ENCODE results near the gene CPEB4.
A peak's percentile ranks its signal among the peaks of the same experiment; 100 is the strongest.

CPEB4 gene

DNA sequence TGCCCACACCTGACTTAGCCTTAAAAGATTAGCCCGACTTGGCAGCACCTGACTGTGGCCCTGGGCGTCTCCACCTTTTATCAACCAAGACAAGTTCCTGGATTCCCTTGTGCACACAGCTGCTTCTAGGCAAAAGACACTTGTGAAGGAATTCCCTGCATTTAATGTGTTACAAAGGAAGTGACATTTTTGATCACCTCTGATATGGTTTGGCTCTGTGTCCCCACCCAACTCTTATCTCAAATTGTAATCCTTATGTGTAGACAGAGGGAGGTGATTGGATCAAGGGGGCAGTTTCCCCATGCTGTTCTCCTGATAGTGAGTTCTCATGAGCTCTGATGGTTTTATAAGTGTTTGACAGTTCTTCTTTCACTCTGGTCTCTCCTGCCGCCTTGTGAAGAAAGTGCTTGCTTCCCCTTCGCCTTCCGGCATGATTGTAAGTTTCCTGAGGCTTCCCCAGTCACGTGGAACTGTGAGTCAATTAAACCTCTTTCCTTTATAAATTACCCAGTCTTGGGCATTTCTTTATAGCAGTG, 2.6 kb upstream of the CPEB4 start:
- no peak for ATAC-seq
- TF ChIP-seq, protein P1, sequence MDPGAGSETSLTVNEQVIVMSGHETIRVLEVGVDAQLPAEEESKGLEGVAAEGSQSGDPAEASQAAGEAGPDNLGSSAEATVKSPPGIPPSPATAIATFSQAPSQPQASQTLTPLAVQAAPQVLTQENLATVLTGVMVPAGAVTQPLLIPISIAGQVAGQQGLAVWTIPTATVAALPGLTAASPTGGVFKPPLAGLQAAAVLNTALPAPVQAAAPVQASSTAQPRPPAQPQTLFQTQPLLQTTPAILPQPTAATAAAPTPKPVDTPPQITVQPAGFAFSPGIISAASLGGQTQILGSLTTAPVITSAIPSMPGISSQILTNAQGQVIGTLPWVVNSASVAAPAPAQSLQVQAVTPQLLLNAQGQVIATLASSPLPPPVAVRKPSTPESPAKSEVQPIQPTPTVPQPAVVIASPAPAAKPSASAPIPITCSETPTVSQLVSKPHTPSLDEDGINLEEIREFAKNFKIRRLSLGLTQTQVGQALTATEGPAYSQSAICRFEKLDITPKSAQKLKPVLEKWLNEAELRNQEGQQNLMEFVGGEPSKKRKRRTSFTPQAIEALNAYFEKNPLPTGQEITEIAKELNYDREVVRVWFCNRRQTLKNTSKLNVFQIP (CRISPR knock-in tag; IDR thresholded peaks at IDR 0.05; ENCODE audit: borderline replicate concordance, low read depth): no peak
- TF ChIP-seq CSRNP3 (CRISPR knock-in tag; IDR thresholded peaks at IDR 0.05) (no peak), SNAI2 (CRISPR knock-in tag; IDR thresholded peaks at IDR 0.05) (no peak), TSHZ2 (CRISPR knock-in tag; IDR thresholded peaks at IDR 0.05) (no peak), OSR1 (CRISPR knock-in tag; IDR thresholded peaks at IDR 0.05) (no peak), GLIS3 (CRISPR knock-in tag; IDR thresholded peaks at IDR 0.05) (no peak), ARNTL (CRISPR knock-in tag; IDR thresholded peaks at IDR 0.05; ENCODE audit: borderline replicate concordance, low read depth) (no peak), ZNF70 (CRISPR knock-in tag; IDR thresholded peaks at IDR 0.05) (no peak), ESRRG (CRISPR knock-in tag; IDR thresholded peaks at IDR 0.05) (no peak), ZNF565 (CRISPR knock-in tag; conservative IDR thresholded peaks at IDR 0.05; ENCODE audit: low read depth) (no peak)
- TF ChIP-seq, protein P2, sequence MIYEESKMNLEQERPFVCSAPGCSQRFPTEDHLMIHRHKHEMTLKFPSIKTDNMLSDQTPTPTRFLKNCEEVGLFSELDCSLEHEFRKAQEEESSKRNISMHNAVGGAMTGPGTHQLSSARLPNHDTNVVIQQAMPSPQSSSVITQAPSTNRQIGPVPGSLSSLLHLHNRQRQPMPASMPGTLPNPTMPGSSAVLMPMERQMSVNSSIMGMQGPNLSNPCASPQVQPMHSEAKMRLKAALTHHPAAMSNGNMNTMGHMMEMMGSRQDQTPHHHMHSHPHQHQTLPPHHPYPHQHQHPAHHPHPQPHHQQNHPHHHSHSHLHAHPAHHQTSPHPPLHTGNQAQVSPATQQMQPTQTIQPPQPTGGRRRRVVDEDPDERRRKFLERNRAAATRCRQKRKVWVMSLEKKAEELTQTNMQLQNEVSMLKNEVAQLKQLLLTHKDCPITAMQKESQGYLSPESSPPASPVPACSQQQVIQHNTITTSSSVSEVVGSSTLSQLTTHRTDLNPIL (CRISPR knock-in tag; IDR thresholded peaks at IDR 0.05; ENCODE audit: low read depth): no peak
- TF ChIP-seq, protein P3, sequence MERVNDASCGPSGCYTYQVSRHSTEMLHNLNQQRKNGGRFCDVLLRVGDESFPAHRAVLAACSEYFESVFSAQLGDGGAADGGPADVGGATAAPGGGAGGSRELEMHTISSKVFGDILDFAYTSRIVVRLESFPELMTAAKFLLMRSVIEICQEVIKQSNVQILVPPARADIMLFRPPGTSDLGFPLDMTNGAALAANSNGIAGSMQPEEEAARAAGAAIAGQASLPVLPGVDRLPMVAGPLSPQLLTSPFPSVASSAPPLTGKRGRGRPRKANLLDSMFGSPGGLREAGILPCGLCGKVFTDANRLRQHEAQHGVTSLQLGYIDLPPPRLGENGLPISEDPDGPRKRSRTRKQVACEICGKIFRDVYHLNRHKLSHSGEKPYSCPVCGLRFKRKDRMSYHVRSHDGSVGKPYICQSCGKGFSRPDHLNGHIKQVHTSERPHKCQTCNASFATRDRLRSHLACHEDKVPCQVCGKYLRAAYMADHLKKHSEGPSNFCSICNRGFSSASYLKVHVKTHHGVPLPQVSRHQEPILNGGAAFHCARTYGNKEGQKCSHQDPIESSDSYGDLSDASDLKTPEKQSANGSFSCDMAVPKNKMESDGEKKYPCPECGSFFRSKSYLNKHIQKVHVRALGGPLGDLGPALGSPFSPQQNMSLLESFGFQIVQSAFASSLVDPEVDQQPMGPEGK (CRISPR knock-in tag; IDR thresholded peaks at IDR 0.05; ENCODE audit: borderline replicate concordance): no peak

DNA sequence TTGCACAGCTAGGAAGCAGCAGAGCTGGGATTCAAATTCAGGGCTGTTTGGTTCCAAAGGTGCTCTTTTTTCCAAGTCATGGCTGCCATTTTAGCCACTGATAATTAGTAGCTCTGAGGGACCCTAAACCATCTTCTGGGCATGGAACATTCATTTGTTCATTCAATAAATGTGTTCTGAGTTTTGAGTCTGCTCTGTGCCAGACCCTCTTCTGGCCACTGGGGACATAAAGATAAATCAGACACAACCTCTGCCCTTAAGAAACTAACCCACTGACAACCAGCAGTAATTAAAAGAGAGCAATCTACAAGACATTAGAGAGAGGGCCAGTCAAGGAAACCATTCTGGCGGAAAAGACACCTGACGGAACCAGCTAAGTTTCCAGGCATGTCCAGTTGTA, 2.0 kb upstream of the CPEB4 start:
- ATAC-seq: no peak
- TF ChIP-seq ZFP30 (CRISPR knock-in tag; IDR thresholded peaks at IDR 0.05): no peak
- TF ChIP-seq ESRRG (CRISPR knock-in tag; IDR thresholded peaks at IDR 0.05): no peak
- TF ChIP-seq ARNTL (CRISPR knock-in tag; IDR thresholded peaks at IDR 0.05; ENCODE audit: borderline replicate concordance, low read depth): no peak
- TF ChIP-seq TCF4 (CRISPR knock-in tag; IDR thresholded peaks at IDR 0.05; ENCODE audit: borderline replicate concordance): no peak

DNA sequence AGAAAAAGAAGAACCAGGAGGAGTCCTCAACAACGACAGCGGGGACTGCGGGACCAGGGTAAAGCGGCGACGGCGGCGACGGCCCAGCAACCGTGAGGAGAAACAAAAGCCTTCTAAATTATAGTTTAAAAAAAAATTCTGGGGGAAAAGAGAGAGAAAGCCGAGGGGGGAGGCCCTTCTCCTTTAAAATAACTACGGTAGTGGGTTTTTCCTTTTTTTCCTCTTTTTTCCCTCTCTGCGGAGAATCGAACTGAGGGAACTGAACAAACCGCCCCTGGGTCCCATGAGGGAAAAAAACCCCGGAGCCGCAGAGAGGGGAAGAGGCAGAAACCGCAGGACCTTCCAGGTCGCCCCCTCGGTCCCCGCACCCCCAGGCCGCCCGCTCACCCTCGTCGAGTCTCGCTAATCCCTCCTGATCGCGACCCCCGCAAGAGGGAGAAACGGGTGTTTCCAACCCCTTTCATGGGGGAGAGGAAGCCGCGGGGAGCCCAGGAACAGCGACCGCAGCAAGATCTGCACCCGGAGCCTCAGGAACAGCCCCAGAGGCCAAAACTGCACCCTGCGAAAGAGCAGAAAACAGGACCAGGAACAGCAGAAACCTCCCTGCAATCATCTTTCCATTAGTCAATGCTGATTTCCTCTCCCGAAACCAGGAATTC, 453 bp downstream of the CPEB4 start:
- ATAC-seq: peak; percentile 6; the same call in 2 of the 3 replicates
- TF ChIP-seq ZNF70 (CRISPR knock-in tag; IDR thresholded peaks at IDR 0.05) (no peak), TSHZ2 (CRISPR knock-in tag; IDR thresholded peaks at IDR 0.05) (no peak), ESRRG (CRISPR knock-in tag; IDR thresholded peaks at IDR 0.05) (no peak), ZFP30 (CRISPR knock-in tag; IDR thresholded peaks at IDR 0.05) (no peak), CSDC2 (CRISPR knock-in tag; IDR thresholded peaks at IDR 0.05) (no peak), SNAI2 (CRISPR knock-in tag; IDR thresholded peaks at IDR 0.05) (no peak), ZC3H10 (CRISPR knock-in tag; IDR thresholded peaks at IDR 0.05) (no peak), ARNTL (CRISPR knock-in tag; IDR thresholded peaks at IDR 0.05; ENCODE audit: borderline replicate concordance, low read depth) (no peak)
- TF ChIP-seq, protein P2 (CRISPR knock-in tag; IDR thresholded peaks at IDR 0.05; ENCODE audit: low read depth): no peak

All from SK-N-SH treated with all-trans-retinoic acid at 6 μM for 48 hours (cell line).